Smooth muscle cell (in vitro differentiated cells): Measurements from ENCODE around the gene CPZ. TPM values are rescaled to one million over a fixed set of nuclear protein-coding genes. Genes with fewer than 3 reads are reported as not detected.

Experiments
- DNase-seq: peaks from one replicate; lab custom pipeline; 2025; ENCODE audit not compliant: unreplicated experiment; lab: John Stamatoyannopoulos, UW
- H2AFZ ChIP-seq: fragments of 200-600 bp; sonication (generic); 2 replicates; pipeline ENCODE4 v1.6.0; 2016; ENCODE audit warnings: antibody characterized with exemption, low read depth, mild to moderate bottlenecking
- H3F3A ChIP-seq: fragments of 200-600 bp; sonication (generic); 2 replicates; pipeline ENCODE4 v1.6.0; 2017; ENCODE audit warnings: antibody characterized with exemption, low read depth
- H3K27ac ChIP-seq: fragments of 200-600 bp; sonication (generic); 2 replicates; pipeline ENCODE4 v1.5.1; 2016; ENCODE audit warnings: low read depth, mild to moderate bottlenecking
- H3K27me3 ChIP-seq: fragments of 200-600 bp; sonication (generic); 2 replicates; pipeline ENCODE4 v1.6.1; 2016; ENCODE audit warnings: low read depth, mild to moderate bottlenecking
- H3K36me3 ChIP-seq: fragments of 200-600 bp; sonication (generic); 2 replicates; pipeline ENCODE4 v1.5.1; 2016; ENCODE audit warnings: low read depth
- H3K4me1 ChIP-seq: fragments of 200-600 bp; sonication (generic); 2 replicates; pipeline ENCODE4 v1.5.1; 2016; ENCODE audit warnings: low read depth
- H3K4me2 ChIP-seq: fragments of 200-600 bp; sonication (generic); 2 replicates; pipeline ENCODE4 v1.6.0; 2016; ENCODE audit warnings: mild to moderate bottlenecking
- H3K4me3 ChIP-seq: fragments of 200-600 bp; sonication (generic); 2 replicates; pipeline ENCODE4 v1.5.1; 2016; ENCODE audit warnings: mild to moderate bottlenecking
- H3K79me2 ChIP-seq: fragments of 200-600 bp; sonication (generic); 2 replicates; pipeline ENCODE4 v1.6.0; 2016; ENCODE audit warnings: low read depth, mild to moderate bottlenecking
- H3K9ac ChIP-seq: fragments of 200-600 bp; sonication (generic); 2 replicates; pipeline ENCODE4 v1.6.0; 2016; ENCODE audit warnings: low read depth
- H3K9me3 ChIP-seq: fragments of 200-600 bp; sonication (generic); replicated peaks from 2 replicates; pipeline ENCODE4 v1.5.1; 2016; ENCODE audit warnings: low read depth
- H4K20me1 ChIP-seq: fragments of 200-600 bp; sonication (generic); 2 replicates; pipeline ENCODE4 v1.6.0; 2016; ENCODE audit warnings: low read depth
- WGBS: methylation state at CpG from one replicate; pipeline ENCODE4 v1.1.7; 2016; ENCODE audit warnings: low lambda C conversion rate; 5-methylcytosine and 5-hydroxymethylcytosine counted together
- polyA plus RNA-seq: library from polyadenylated mRNA; unstranded; fragments of >200 nt; fragmentation: Nextera tagmentation; extraction: Ambion mirVana; gene quantifications from 2 replicates; pipeline ENCODE4 v1.2.1, GENCODE V29; 2016
- total RNA-seq: library from RNA; depleted of rRNA; stranded (reverse); fragments of >200 nt; gene quantifications from 2 replicates; pipeline ENCODE4 v1.2.3, GENCODE V29; 2014
- TF ChIP-seq, protein P1 (sequence below): fragments of 200-600 bp; sonication (generic); IDR thresholded peaks from 2 replicates; pipeline ENCODE4 v1.5.1; 2017; ENCODE audit warnings: borderline replicate concordance, mild to moderate bottlenecking, antibody characterized with exemption; ENCODE audit not compliant: insufficient read depth, poor library complexity, severe bottlenecking

The CPZ gene
- total RNA-seq (10.9 and 12.0 TPM in 2 replicates), polyA plus RNA-seq (33.9 and 35.9 TPM in 2 replicates)

- Histone ChIP-seq H3K36me3 (no peaks in the 10 kb centered on the region), H3K4me2 (peak within 1 kb of the TSS; percentile 94), H2AFZ (peak within 1 kb of the TSS; percentile 69), H4K20me1 (peaks cover 10% of the 10 kb centered on the region), H3K9ac (peak within 1 kb of the TSS; percentile 66), H3F3A (no peaks in the 10 kb centered on the region), H3K27me3 (no peaks in the 10 kb centered on the region), H3K4me3 (peak within 1 kb of the TSS; percentile 58), H3K79me2 (no peaks in the 10 kb centered on the region), H3K9me3 (no peaks in the 10 kb centered on the region), H3K4me1 (peaks cover 10% of the 10 kb centered on the region), H3K27ac (no peak within 1 kb of the TSS)
- TF ChIP-seq, protein P1, sequence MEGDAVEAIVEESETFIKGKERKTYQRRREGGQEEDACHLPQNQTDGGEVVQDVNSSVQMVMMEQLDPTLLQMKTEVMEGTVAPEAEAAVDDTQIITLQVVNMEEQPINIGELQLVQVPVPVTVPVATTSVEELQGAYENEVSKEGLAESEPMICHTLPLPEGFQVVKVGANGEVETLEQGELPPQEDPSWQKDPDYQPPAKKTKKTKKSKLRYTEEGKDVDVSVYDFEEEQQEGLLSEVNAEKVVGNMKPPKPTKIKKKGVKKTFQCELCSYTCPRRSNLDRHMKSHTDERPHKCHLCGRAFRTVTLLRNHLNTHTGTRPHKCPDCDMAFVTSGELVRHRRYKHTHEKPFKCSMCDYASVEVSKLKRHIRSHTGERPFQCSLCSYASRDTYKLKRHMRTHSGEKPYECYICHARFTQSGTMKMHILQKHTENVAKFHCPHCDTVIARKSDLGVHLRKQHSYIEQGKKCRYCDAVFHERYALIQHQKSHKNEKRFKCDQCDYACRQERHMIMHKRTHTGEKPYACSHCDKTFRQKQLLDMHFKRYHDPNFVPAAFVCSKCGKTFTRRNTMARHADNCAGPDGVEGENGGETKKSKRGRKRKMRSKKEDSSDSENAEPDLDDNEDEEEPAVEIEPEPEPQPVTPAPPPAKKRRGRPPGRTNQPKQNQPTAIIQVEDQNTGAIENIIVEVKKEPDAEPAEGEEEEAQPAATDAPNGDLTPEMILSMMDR: no peak
- WGBS: 9% methylated on average over 50 of the region's 58 CpGs
- peak; percentile 27 for DNase-seq
These were observed at the start of gene CPZ for GRCh38 chr4:8592366-8593263. Gene CPZ (plus strand): TSS chr4:8592765. CDS start chr4:8592834, 69 bp downstream.

- no peak overlapping the region for H3K4me3 ChIP-seq
- no peaks in the 10 kb centered on the region for H3K27me3 ChIP-seq
- no peak overlapping the region for H2AFZ ChIP-seq
- no peaks in the 10 kb centered on the region for H3K4me1 ChIP-seq
- no peak for DNase-seq
- 91% methylated on average over 16 of the region's 16 CpGs for WGBS
- H3K9me3 ChIP-seq: no peaks in the 10 kb centered on the region
- no peaks in the 10 kb centered on the region for H3F3A ChIP-seq
- no peak overlapping the region for H3K4me2 ChIP-seq
- H3K79me2 ChIP-seq: no peaks in the 10 kb centered on the region
- H3K36me3 ChIP-seq: no peaks in the 10 kb centered on the region
- H4K20me1 ChIP-seq: no peaks in the 10 kb centered on the region
- no peak overlapping the region for H3K9ac ChIP-seq
- no peak overlapping the region for H3K27ac ChIP-seq
- TF ChIP-seq, protein P1: no peak
These were observed 49.6 kb upstream of the CPZ start for GRCh38 chr4:8542776-8543525.

GRCh38 chr4:8543623-8544022 is 48.9 kb upstream of the CPZ start:
- 97% methylated on average over 10 of the region's 10 CpGs for WGBS
- Histone ChIP-seq H3K9ac (no peak overlapping the region), H3K4me1 (no peaks in the 10 kb centered on the region)

More at GRCh38 chr4:8543623-8544022, 48.9 kb upstream of the CPZ start:
- H3K9me3 ChIP-seq: no peaks in the 10 kb centered on the region
- H3F3A ChIP-seq: no peaks in the 10 kb centered on the region
- no peaks in the 10 kb centered on the region for H3K36me3 ChIP-seq
- H2AFZ ChIP-seq: no peak overlapping the region
- H3K27ac ChIP-seq: no peak overlapping the region
- TF ChIP-seq, protein P1: no peak
- no peak overlapping the region for H3K4me3 ChIP-seq
- H3K79me2 ChIP-seq: no peaks in the 10 kb centered on the region
- DNase-seq: no peak
- no peaks in the 10 kb centered on the region for H4K20me1 ChIP-seq
- H3K4me2 ChIP-seq: no peak overlapping the region
- no peaks in the 10 kb centered on the region for H3K27me3 ChIP-seq
